ENCODE results near the gene TCF7L1. TPM values are rescaled to one million over a fixed set of nuclear protein-coding genes. Genes with fewer than 3 reads are reported as not detected.

The TCF7L1 gene
- total RNA-seq, 1 donor from 2014 or later, result 48.3 TPM

DNA sequence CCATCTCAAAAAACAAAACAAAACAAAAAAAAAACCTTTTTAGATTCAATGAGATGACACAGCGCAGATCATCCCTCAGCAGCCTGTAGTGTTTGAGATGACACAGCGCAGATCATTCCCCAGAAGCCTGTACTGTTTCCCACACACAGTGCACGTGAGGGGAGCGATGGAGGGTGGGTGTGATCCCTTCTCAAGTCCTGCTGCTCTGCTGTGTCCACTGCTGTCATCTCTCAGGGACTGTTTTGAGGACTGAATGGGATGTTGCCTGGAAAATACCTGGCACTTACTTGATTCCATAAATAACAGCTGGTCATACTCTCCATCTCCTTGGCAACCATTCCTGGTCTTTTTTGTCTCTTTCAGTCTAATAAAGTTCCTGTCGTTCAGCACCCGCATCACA lies 168.9 kb downstream of the TCF7L1 start:
- Mint-ChIP-seq H3K4me1 (no peaks in the 10 kb centered on the region), H3K36me3 (peaks cover 15% of the 10 kb centered on the region)

GRCh38 chr2:85303780-85304531 lies 170.8 kb downstream of the TCF7L1 start:
- no peak overlapping the region for H3K27ac Mint-ChIP-seq
- DNase-seq (ENCODE audit: low spot score in 2 of 2, unreplicated experiment in 2 of 2), result no peak
- no peak for TF ChIP-seq CTCF (IDR thresholded peaks at IDR 0.05; ENCODE audit: unreplicated experiment)
- no peaks in the 10 kb centered on the region for H3K4me1 Mint-ChIP-seq
- no peaks in the 10 kb centered on the region for H3K27me3 Mint-ChIP-seq (ENCODE audit: low read depth)
- no peaks in the 10 kb centered on the region for H3K9me3 Mint-ChIP-seq
- H3K4me3 Mint-ChIP-seq, result no peak overlapping the region
- H3K36me3 Mint-ChIP-seq, result peaks cover 20% of the 10 kb centered on the region

More for the DNA sequence above, 168.9 kb downstream of the TCF7L1 start:
- Mint-ChIP-seq H3K4me3 (no peak overlapping the region), H3K27ac (no peak overlapping the region), H3K9me3 (no peaks in the 10 kb centered on the region), H3K27me3 (ENCODE audit: low read depth) (no peaks in the 10 kb centered on the region)
- no peak for DNase-seq (ENCODE audit: low spot score in 2 of 2, unreplicated experiment in 2 of 2)
- TF ChIP-seq CTCF (IDR thresholded peaks at IDR 0.05; ENCODE audit: unreplicated experiment), result no peak

DNA sequence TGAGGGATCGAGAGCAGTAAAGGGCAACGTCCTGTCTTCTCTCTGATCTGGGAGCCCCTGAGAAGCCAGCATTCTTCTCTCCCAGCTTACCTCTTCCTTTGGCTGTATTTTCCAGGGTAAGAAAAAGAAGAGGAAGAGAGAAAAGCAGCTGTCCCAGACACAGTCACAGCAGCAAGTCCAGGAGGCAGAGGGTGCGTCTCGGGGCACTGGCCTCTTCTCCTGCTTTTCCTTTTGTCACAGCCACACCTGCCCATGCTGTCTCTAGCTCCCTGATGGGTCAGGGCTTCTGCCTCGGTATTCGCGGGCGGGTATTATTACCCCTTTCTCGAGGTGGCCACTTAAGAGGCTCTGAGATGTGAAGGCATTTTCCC lies 174.3 kb downstream of the TCF7L1 start:
- no peak for DNase-seq (ENCODE audit: low spot score in 2 of 2, unreplicated experiment in 2 of 2)
- Mint-ChIP-seq H3K4me1 (no peaks in the 10 kb centered on the region), H3K36me3 (peaks cover 31% of the 10 kb centered on the region), H3K9me3 (no peaks in the 10 kb centered on the region), H3K27ac (no peak overlapping the region), H3K27me3 (ENCODE audit: low read depth) (no peaks in the 10 kb centered on the region), H3K4me3 (no peak overlapping the region)
- TF ChIP-seq CTCF (IDR thresholded peaks at IDR 0.05; ENCODE audit: unreplicated experiment), result no peak

DNA sequence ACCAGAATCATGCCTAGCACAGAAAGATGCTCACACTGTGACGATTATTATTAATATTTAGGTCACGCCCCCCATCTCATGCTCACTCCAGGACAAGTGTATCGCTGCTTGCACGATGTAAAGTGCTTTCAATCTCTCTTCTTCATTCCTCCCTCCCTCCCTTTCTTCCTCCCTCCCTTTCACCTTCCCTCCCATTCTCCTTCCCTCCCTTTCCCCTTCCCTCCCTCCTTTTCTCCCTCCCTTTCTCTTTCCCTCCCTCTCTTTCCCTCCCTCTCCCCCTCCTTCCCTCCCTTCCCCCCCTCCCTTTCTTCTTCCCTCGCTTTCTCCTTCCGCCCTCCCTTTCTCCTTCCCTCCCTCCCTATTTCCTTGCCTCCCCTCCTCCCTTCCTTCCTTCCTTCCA lies 175.0 kb downstream of the TCF7L1 start:
- Mint-ChIP-seq H3K27me3 (ENCODE audit: low read depth) (no peaks in the 10 kb centered on the region), H3K27ac (no peak overlapping the region), H3K9me3 (no peaks in the 10 kb centered on the region), H3K4me3 (no peak overlapping the region), H3K4me1 (no peaks in the 10 kb centered on the region), H3K36me3 (peaks cover 31% of the 10 kb centered on the region)
- TF ChIP-seq CTCF (IDR thresholded peaks at IDR 0.05; ENCODE audit: unreplicated experiment), result no peak
- no peak for DNase-seq (ENCODE audit: low spot score in 2 of 2, unreplicated experiment in 2 of 2)

DNA sequence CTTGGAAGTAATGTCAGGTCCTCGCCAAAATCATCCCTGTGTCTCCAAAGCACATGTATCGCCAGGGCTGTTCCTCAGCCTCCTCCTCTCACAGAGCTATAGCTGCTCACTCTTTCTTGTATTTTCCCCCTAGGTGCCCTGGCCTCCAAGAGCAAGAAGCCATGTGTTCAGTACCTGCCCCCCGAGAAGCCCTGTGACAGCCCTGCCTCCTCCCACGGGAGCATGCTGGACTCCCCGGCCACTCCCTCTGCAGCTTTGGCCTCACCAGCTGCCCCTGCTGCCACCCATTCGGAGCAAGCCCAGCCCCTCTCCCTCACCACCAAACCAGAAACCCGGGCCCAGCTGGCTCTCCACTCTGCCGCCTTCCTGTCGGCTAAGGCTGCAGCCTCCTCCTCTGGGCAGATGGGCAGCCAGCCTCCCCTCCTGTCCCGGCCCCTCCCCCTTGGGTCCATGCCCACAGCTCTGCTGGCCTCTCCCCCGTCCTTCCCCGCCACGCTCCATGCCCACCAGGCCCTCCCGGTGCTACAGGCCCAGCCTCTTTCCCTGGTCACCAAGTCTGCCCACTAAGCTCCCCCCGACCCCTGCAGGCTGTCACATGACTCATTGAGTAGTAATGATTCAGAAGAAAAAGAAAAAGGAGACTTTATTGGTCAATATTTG lies 175.8 kb downstream of the TCF7L1 start:
- Mint-ChIP-seq H3K27me3 (ENCODE audit: low read depth) (no peaks in the 10 kb centered on the region), H3K4me1 (no peaks in the 10 kb centered on the region), H3K36me3 (peaks cover 34% of the 10 kb centered on the region), H3K27ac (no peak overlapping the region), H3K4me3 (no peak overlapping the region), H3K9me3 (no peaks in the 10 kb centered on the region)
- DNase-seq (ENCODE audit: low spot score in 2 of 2, unreplicated experiment in 2 of 2), result no peak
- TF ChIP-seq CTCF (IDR thresholded peaks at IDR 0.05; ENCODE audit: unreplicated experiment), result no peak

All from mesothelial cell of epicardium (in vitro differentiated cells).